Fibroblast of lung (primary cell): ENCODE results near the gene ACBD3.
A peak's percentile ranks its signal among the peaks of the same experiment; 100 is the strongest.

Experiments
- EZH2 ChIP-seq: IDR thresholded peaks from 2 replicates; pipeline ENCODE4 v1.5.1; 2012; ENCODE audit warnings: low read length, control low read depth, mild to moderate bottlenecking; ENCODE audit errors: missing control alignments
- TF ChIP-seq, protein P1 (sequence below), 2 donors: IDR thresholded peaks in 1 of 2; conservative IDR thresholded peaks in 1 of 2; 1 replicate in 1 of 2; 2 replicates in 1 of 2; pipeline ENCODE4 v1.5.1; 2011 to 2012; ENCODE audit warnings: low read length in 2 of 2, control low read depth in 1 of 2, inconsistent platforms in 1 of 2, low read depth in 1 of 2, mild to moderate bottlenecking in 1 of 2

- TF ChIP-seq, protein P1, sequence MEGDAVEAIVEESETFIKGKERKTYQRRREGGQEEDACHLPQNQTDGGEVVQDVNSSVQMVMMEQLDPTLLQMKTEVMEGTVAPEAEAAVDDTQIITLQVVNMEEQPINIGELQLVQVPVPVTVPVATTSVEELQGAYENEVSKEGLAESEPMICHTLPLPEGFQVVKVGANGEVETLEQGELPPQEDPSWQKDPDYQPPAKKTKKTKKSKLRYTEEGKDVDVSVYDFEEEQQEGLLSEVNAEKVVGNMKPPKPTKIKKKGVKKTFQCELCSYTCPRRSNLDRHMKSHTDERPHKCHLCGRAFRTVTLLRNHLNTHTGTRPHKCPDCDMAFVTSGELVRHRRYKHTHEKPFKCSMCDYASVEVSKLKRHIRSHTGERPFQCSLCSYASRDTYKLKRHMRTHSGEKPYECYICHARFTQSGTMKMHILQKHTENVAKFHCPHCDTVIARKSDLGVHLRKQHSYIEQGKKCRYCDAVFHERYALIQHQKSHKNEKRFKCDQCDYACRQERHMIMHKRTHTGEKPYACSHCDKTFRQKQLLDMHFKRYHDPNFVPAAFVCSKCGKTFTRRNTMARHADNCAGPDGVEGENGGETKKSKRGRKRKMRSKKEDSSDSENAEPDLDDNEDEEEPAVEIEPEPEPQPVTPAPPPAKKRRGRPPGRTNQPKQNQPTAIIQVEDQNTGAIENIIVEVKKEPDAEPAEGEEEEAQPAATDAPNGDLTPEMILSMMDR (conservative IDR thresholded peaks at IDR 0.05 in 1 of 2, IDR thresholded peaks at IDR 0.05 in 1 of 2; ENCODE audit: low read depth in 1 of 2, low read length in 2 of 2): peak; percentile 41 to 51
- TF ChIP-seq EZH2: no peak
Observed at GRCh38 chr1:226201029-226201593, 14.6 kb upstream of the ACBD3 start.
